A673 (cell line): ENCODE measurements around the gene CCL16. TPM values are rescaled to one million over a fixed set of nuclear protein-coding genes. Genes with fewer than 3 reads are reported as not detected.

ENCODE experiments used
- BruUV-seq: library from RNA; stranded (reverse); fragments of 400-500 nt; replicated peaks from 2 replicates; lab custom pipeline; 2021; lab: Mats Ljungman, UMichigan
- CTCF ChIA-PET: fragments of 300-600 bp; sonication (Branson Sonifier 250); formaldehyde crosslinking; loops from one replicate; lab custom pipeline; 2022; ENCODE audit warnings: antibody characterized with exemption; lab: Charles Lee
- POLR2A ChIA-PET: fragments of 300-600 bp; sonication (Branson Sonifier 250); formaldehyde crosslinking; loops from one replicate; lab custom pipeline; 2022; ENCODE audit warnings: antibody characterized with exemption; ENCODE audit not compliant: low non-redundant PET; lab: Charles Lee
- DNase-seq: peaks from one replicate; pipeline ENCODE4 v3.0.0-alpha.2; 2015; ENCODE audit warnings: low spot score
- H3K27ac ChIP-seq: fragments of 200-600 bp; sonication (generic); 2 replicates; pipeline ENCODE4 v1.5.1; 2016; ENCODE audit warnings: mixed run types, low read depth, mild to moderate bottlenecking, mixed read lengths, antibody characterized with exemption, low read length; ENCODE audit not compliant: poor library complexity, severe bottlenecking
- H3K27me3 ChIP-seq: fragments of 200-600 bp; sonication (generic); replicated peaks from 2 replicates; pipeline ENCODE4 v1.6.1; 2017; ENCODE audit warnings: mixed run types, low read depth, mild to moderate bottlenecking, mixed read lengths, antibody characterized with exemption, low read length; ENCODE audit not compliant: insufficient read depth, poor library complexity
- H3K36me3 ChIP-seq: fragments of 200-600 bp; sonication (generic); 2 replicates; pipeline ENCODE4 v1.6.1; 2016; ENCODE audit warnings: mixed run types, mild to moderate bottlenecking, mixed read lengths, antibody characterized with exemption, low read length; ENCODE audit not compliant: insufficient read depth, poor library complexity, severe bottlenecking
- H3K4me1 ChIP-seq: fragments of 200-600 bp; sonication (generic); 2 replicates; pipeline ENCODE4 v1.6.1; 2017; ENCODE audit warnings: mixed run types, mild to moderate bottlenecking, mixed read lengths, antibody characterized with exemption, low read length; ENCODE audit not compliant: insufficient read depth, poor library complexity, severe bottlenecking
- H3K4me3 ChIP-seq: fragments of 200-600 bp; sonication (generic); 2 replicates; pipeline ENCODE4 v1.5.1; 2016; ENCODE audit warnings: low read depth, mixed run types, mild to moderate bottlenecking, mixed read lengths, low read length; ENCODE audit not compliant: poor library complexity, severe bottlenecking
- H3K9me3 ChIP-seq: fragments of 200-600 bp; sonication (generic); 2 replicates; pipeline ENCODE4 v1.6.1; 2016; ENCODE audit warnings: mixed run types, low read depth, mild to moderate bottlenecking, mixed read lengths, antibody characterized with exemption, low read length; ENCODE audit not compliant: poor library complexity, severe bottlenecking
- EZH2 ChIP-seq: fragments of 200-600 bp; sonication (generic); IDR thresholded peaks from 2 replicates; pipeline ENCODE4 v1.6.1; 2017; ENCODE audit warnings: borderline replicate concordance, low read depth, mild to moderate bottlenecking, mixed read lengths, antibody characterized with exemption, low read length; ENCODE audit not compliant: poor library complexity, severe bottlenecking
- intact Hi-C: fragments of 100-400 bp; cut with micrococcal nuclease; formaldehyde crosslinking; loops from one replicate; pipeline ENCODE4 v1.10.0; 2022; ENCODE audit not compliant: unreplicated experiment
- total RNA-seq: library from RNA; stranded (reverse); gene quantifications from 2 replicates; pipeline ENCODE4 v1.2.3, GENCODE V29; 2021
- TF ChIP-seq, protein P1 (sequence below): fragments of 300-800, 200-600 bp; sonication (generic); conservative IDR thresholded peaks from 2 replicates; pipeline ENCODE4 v1.5.1; 2017; ENCODE audit warnings: low read depth, mild to moderate bottlenecking, antibody characterized with exemption, low read length, moderate library complexity, mixed read lengths

CCL16 gene
- total RNA-seq, 1 experiment from 2014 or later, result not detected

DNA sequence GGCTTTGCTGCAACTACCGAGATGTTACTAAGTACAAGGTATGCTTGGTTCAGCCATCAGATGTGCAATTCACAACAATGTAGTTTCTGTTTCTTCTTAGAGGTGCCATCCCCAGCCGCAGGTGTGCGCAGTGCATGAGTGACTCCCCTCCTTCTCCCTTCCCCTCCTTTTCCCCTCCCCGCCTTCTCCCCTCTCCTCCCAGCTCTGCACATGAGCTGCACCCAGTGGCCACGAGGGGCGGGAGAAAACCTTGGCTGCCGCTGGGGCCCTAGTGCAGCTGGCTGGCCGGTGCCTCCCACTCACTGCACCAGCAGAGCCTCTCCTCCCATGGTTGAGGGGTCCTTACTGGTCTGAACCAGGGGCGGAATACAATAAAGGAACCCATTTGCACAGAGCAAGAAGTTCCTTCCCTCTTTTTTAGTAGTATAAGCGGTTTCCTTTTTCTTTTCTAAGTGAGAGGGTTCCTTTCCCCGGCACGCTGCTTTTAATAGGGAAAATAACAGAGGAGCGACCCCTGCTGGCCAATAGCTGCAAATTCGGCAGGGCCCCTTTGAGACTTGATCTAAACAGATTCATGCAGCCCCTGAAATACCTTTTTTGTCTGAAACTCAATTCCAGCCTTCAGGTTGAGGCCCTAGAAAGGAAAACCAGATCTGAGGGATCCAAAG lies 27.8 kb upstream of the CCL16 start:
- no peak overlapping the region for H3K4me3 ChIP-seq
- POLR2A ChIA-PET, result no interaction called here
- H3K9me3 ChIP-seq, result no peaks in the 10 kb centered on the region
- no peaks in the 10 kb centered on the region for H3K27me3 ChIP-seq
- TF ChIP-seq, protein P1, sequence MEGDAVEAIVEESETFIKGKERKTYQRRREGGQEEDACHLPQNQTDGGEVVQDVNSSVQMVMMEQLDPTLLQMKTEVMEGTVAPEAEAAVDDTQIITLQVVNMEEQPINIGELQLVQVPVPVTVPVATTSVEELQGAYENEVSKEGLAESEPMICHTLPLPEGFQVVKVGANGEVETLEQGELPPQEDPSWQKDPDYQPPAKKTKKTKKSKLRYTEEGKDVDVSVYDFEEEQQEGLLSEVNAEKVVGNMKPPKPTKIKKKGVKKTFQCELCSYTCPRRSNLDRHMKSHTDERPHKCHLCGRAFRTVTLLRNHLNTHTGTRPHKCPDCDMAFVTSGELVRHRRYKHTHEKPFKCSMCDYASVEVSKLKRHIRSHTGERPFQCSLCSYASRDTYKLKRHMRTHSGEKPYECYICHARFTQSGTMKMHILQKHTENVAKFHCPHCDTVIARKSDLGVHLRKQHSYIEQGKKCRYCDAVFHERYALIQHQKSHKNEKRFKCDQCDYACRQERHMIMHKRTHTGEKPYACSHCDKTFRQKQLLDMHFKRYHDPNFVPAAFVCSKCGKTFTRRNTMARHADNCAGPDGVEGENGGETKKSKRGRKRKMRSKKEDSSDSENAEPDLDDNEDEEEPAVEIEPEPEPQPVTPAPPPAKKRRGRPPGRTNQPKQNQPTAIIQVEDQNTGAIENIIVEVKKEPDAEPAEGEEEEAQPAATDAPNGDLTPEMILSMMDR, result peak; percentile 40
- no peak for TF ChIP-seq EZH2
- BruUV-seq, result no TSS peak
- intact Hi-C loops, result loop anchor here (10.0 kb wide), 1 partner anchor 1334 kb away; no protein-coding TSS in a partner anchor
- no peak overlapping the region for H3K27ac ChIP-seq
- H3K4me1 ChIP-seq, result no peaks in the 10 kb centered on the region
- DNase-seq, result peak; percentile 0
- no peaks in the 10 kb centered on the region for H3K36me3 ChIP-seq
- CTCF ChIA-PET, result no interaction called here

DNA sequence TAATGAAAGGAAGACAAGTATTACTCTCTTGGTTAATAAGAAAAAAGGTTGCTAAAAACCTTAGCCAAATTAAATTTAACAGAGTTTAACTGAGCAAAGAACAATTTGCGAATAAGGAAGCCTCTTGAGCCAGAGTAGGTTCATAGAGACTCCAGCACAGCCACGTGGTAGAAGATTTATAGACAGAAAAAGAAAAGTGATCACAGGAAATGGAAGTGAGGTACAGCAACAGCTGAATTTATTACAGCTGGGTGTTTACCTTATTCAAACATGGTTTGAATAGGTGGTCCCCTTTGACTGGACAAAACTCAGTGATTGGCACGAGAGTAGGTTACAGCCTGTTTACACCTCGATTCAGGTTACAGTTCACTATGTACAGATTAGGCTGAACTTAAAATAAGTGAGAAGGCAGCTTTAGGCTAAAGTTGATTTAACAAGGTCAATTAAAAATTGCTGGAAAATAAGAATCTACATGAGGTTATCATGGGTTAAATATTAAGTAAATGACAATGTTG lies 23.4 kb upstream of the CCL16 start:
- H3K4me3 ChIP-seq, result no peak overlapping the region
- DNase-seq, result no peak
- no peaks in the 10 kb centered on the region for H3K4me1 ChIP-seq
- no peaks in the 10 kb centered on the region for H3K27me3 ChIP-seq
- ChIA-PET POLR2A (no interaction called here), CTCF (no interaction called here)
- H3K27ac ChIP-seq, result no peak overlapping the region
- H3K36me3 ChIP-seq, result no peaks in the 10 kb centered on the region
- TF ChIP-seq EZH2, result no peak
- no peaks in the 10 kb centered on the region for H3K9me3 ChIP-seq
- BruUV-seq, result no TSS peak
- intact Hi-C loops, result loop anchor here (10.0 kb wide), 1 partner anchor 1330 kb away; no protein-coding TSS in a partner anchor

DNA sequence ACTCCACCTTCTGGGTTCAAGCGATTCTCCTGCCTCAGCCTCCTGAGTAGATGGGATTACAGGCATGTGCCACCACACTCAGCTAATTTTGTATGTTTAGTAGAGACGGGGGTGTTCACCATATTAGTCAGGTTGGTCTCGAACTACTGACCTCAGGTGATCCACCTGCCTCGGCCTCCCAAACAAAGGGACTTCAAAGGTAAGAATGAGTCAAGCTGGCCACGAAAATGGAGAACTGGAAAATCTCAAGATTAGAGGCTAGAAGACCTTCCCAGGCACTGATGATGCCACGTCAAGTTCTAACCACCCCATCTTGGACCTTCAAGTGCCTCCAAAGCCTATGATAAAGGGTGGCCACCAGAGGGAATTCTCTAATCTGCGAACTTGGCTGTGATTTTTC lies 21.3 kb upstream of the CCL16 start:
- no peak overlapping the region for H3K27ac ChIP-seq
- no peak for TF ChIP-seq EZH2
- TF ChIP-seq, protein P1, result no peak
- BruUV-seq, result no TSS peak
- intact Hi-C loops, result loop anchor here (10.0 kb wide), 1 partner anchor 1328 kb away; no protein-coding TSS in a partner anchor
- no peak overlapping the region for H3K4me3 ChIP-seq
- no peaks in the 10 kb centered on the region for H3K9me3 ChIP-seq
- ChIA-PET POLR2A (no interaction called here), CTCF (no interaction called here)
- no peaks in the 10 kb centered on the region for H3K36me3 ChIP-seq
- H3K27me3 ChIP-seq, result no peaks in the 10 kb centered on the region
- DNase-seq, result no peak
- H3K4me1 ChIP-seq, result no peaks in the 10 kb centered on the region
